OCI-LY7 (cell line): ENCODE measurements around the gene SPTBN4. TPM values are rescaled to one million over a fixed set of nuclear protein-coding genes. Genes with fewer than 3 reads are reported as not detected.

Experiments
- BruUV-seq: library from RNA; stranded (reverse); fragments of 400-500 nt; replicated peaks from 2 replicates; lab custom pipeline; 2021; lab: Mats Ljungman, UMichigan
- CTCF ChIA-PET: fragments of 300-600 bp; sonication (Branson Sonifier 250); formaldehyde crosslinking; loops from one replicate; lab custom pipeline; 2022; ENCODE audit warnings: antibody characterized with exemption; ENCODE audit not compliant: unreplicated experiment; lab: Charles Lee
- POLR2A ChIA-PET: fragments of 300-600 bp; sonication (Branson Sonifier 250); formaldehyde crosslinking; loops from one replicate; lab custom pipeline; 2022; ENCODE audit warnings: antibody characterized with exemption; lab: Charles Lee
- DNase-seq: peaks from one replicate; pipeline ENCODE4 v3.0.0-alpha.2; 2015; ENCODE audit warnings: low spot score
- H2AFZ ChIP-seq: fragments of 200-600 bp; sonication (generic), shearing (Covaris generic); 2 replicates; pipeline ENCODE4 v1.6.1; 2014; ENCODE audit warnings: mild to moderate bottlenecking, antibody characterized with exemption, low read length, moderate library complexity
- H3K27ac ChIP-seq: fragments of 200-600 bp; sonication (generic); 2 replicates; pipeline ENCODE4 v1.5.1; 2014; ENCODE audit warnings: mixed run types, low read depth, mild to moderate bottlenecking, moderate library complexity, low read length, inconsistent platforms; ENCODE audit not compliant: poor library complexity, severe bottlenecking
- H3K36me3 ChIP-seq: fragments of 200-600 bp; sonication (generic); 2 replicates; pipeline ENCODE4 v1.6.1; 2014; ENCODE audit warnings: mild to moderate bottlenecking, antibody characterized with exemption, low read length, moderate library complexity, mixed read lengths; ENCODE audit not compliant: insufficient read depth
- H3K4me1 ChIP-seq: fragments of 200-600 bp; sonication (generic); 2 replicates; pipeline ENCODE4 v1.5.1; 2014; ENCODE audit warnings: mild to moderate bottlenecking, low read length; ENCODE audit not compliant: insufficient read depth, poor library complexity, severe bottlenecking
- H3K4me2 ChIP-seq: fragments of 200-600 bp; sonication (generic); 2 replicates; pipeline ENCODE4 v1.6.1; 2014; ENCODE audit warnings: mild to moderate bottlenecking, low read length
- H3K4me3 ChIP-seq: fragments of 200-600 bp; sonication (generic); 2 replicates; pipeline ENCODE4 v1.5.1; 2014; ENCODE audit warnings: mild to moderate bottlenecking, low read depth, low read length; ENCODE audit not compliant: poor library complexity, severe bottlenecking
- H3K79me2 ChIP-seq: fragments of 200-600 bp; sonication (generic); 2 replicates; pipeline ENCODE4 v1.6.1; 2016; ENCODE audit warnings: low read depth, mild to moderate bottlenecking, low read length, moderate library complexity, mixed read lengths; ENCODE audit not compliant: insufficient read depth
- H3K9me2 ChIP-seq: fragments of 200-600 bp; sonication (generic); 2 replicates; pipeline ENCODE4 v1.6.1; 2016; ENCODE audit warnings: mild to moderate bottlenecking, low read length, mixed read lengths; ENCODE audit not compliant: insufficient read depth
- H3K9me3 ChIP-seq: fragments of 200-600 bp; sonication (generic); 2 replicates; pipeline ENCODE4 v1.6.1; 2014; ENCODE audit warnings: mild to moderate bottlenecking, mixed run types, low read length, mixed read lengths
- H4K20me1 ChIP-seq: fragments of 200-600 bp; sonication (generic); 2 replicates; pipeline ENCODE4 v1.6.1; 2014; ENCODE audit warnings: mild to moderate bottlenecking, antibody characterized with exemption, low read length, moderate library complexity, mixed read lengths; ENCODE audit not compliant: insufficient read depth
- CTCF ChIP-seq: fragments of 200-600 bp; sonication (generic); conservative IDR thresholded peaks from 2 replicates; pipeline ENCODE4 v1.5.1; 2014; ENCODE audit warnings: mild to moderate bottlenecking, antibody characterized with exemption, low read length, moderate library complexity, mixed read lengths
- EZH2phosphoT487 ChIP-seq: fragments of 200-600 bp; sonication (generic); IDR thresholded peaks from 2 replicates; pipeline ENCODE4 v1.6.1; 2018; ENCODE audit warnings: low read depth, borderline replicate concordance, mild to moderate bottlenecking, mixed run types, antibody characterized with exemption, low read length, moderate library complexity, mixed read lengths
- intact Hi-C: fragments of 100-400 bp; cut with micrococcal nuclease; formaldehyde crosslinking; loops from one replicate; pipeline ENCODE4 v1.10.0; 2022; ENCODE audit not compliant: unreplicated experiment
- total RNA-seq, 2 experiments: library from RNA; depleted of rRNA in 1 of 2; stranded (reverse); fragments of >200 nt in 1 of 2; shearing (Covaris generic) in 1 of 2; gene quantifications; 2 replicates each; pipeline ENCODE4 v1.2.3, GENCODE V29; 2014 to 2022

SPTBN4 gene
- total RNA-seq, 2 experiments from 2014 or later = 4.1 to 6.3 TPM

DNA sequence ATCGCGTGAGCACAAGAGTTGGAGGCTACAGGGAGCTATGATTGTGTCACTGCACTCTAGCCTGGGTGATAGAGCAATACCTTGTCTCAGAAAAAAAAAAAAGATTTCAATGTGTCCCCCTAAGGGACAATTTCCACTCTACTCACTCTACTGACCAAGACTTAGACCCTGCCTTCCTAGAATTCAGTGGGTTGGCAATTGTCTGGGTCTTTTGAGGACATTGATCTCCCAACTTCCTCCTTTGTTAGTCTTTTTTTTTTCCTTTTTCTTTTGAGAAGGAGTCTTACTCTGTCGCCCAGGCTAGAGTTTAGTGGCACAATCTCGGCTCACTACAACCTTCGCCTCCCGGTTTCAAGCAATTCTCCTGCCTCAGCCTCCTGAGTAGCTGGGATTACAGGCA is 2.2 kb downstream of the SPTBN4 start:
- intact Hi-C loops = no loop called here
- Histone ChIP-seq H3K36me3 (no peaks in the 10 kb centered on the region), H3K9me2 (no peaks in the 10 kb centered on the region), H3K27ac (no peak overlapping the region), H3K4me3 (no peak overlapping the region), H3K79me2 (no peaks in the 10 kb centered on the region), H2AFZ (no peak overlapping the region), H3K9me3 (no peaks in the 10 kb centered on the region), H4K20me1 (no peaks in the 10 kb centered on the region), H3K4me1 (peaks cover 19% of the 10 kb centered on the region), H3K4me2 (no peak overlapping the region)
- DNase-seq = no peak
- ChIA-PET POLR2A (no interaction called here), CTCF (no interaction called here)
- TF ChIP-seq CTCF (no peak), EZH2phosphoT487 (no peak)
- BruUV-seq = no TSS peak

GRCh38 chr19:40471111-40471510 is 4.3 kb downstream of the SPTBN4 start:
- intact Hi-C loops = no loop called here
- H3K79me2 ChIP-seq = no peaks in the 10 kb centered on the region
- H3K9me3 ChIP-seq = no peaks in the 10 kb centered on the region
- H3K4me2 ChIP-seq = no peak overlapping the region
- ChIA-PET POLR2A (no interaction called here), CTCF (no interaction called here)
- no peak for DNase-seq
- no peaks in the 10 kb centered on the region for H4K20me1 ChIP-seq
- H2AFZ ChIP-seq = no peak overlapping the region
- BruUV-seq = no TSS peak
- no peak for TF ChIP-seq CTCF
- TF ChIP-seq EZH2phosphoT487 = no peak
- H3K4me1 ChIP-seq = peaks cover 6% of the 10 kb centered on the region
- H3K4me3 ChIP-seq = no peak overlapping the region
- no peak overlapping the region for H3K27ac ChIP-seq
- H3K9me2 ChIP-seq = no peaks in the 10 kb centered on the region
- H3K36me3 ChIP-seq = no peaks in the 10 kb centered on the region

GRCh38 chr19:40472516-40472915 is 5.7 kb downstream of the SPTBN4 start:
- intact Hi-C loops = no loop called here
- no peaks in the 10 kb centered on the region for H3K79me2 ChIP-seq
- TF ChIP-seq EZH2phosphoT487 (no peak), CTCF (no peak)
- H3K9me3 ChIP-seq = no peaks in the 10 kb centered on the region
- H3K4me3 ChIP-seq = no peak overlapping the region
- H2AFZ ChIP-seq = no peak overlapping the region
- BruUV-seq = no TSS peak
- DNase-seq = no peak
- POLR2A ChIA-PET = no interaction called here
- CTCF ChIA-PET = no interaction called here
- H4K20me1 ChIP-seq = no peaks in the 10 kb centered on the region
- H3K4me1 ChIP-seq = no peaks in the 10 kb centered on the region
- no peaks in the 10 kb centered on the region for H3K36me3 ChIP-seq
- no peaks in the 10 kb centered on the region for H3K9me2 ChIP-seq
- no peak overlapping the region for H3K27ac ChIP-seq
- no peak overlapping the region for H3K4me2 ChIP-seq
